ENCODE data around the gene CLK1. TPM values are rescaled to one million over a fixed set of nuclear protein-coding genes. Genes with fewer than 3 reads are reported as not detected.
"Not testable (repeated sequence)": the region's sequence is repeated elsewhere in the genome, so short reads cannot be mapped to it uniquely, and the experiment has no call there.

Gene CLK1
- total RNA-seq, 1 experiment from 2014 or later = 51.1 TPM

DNA sequence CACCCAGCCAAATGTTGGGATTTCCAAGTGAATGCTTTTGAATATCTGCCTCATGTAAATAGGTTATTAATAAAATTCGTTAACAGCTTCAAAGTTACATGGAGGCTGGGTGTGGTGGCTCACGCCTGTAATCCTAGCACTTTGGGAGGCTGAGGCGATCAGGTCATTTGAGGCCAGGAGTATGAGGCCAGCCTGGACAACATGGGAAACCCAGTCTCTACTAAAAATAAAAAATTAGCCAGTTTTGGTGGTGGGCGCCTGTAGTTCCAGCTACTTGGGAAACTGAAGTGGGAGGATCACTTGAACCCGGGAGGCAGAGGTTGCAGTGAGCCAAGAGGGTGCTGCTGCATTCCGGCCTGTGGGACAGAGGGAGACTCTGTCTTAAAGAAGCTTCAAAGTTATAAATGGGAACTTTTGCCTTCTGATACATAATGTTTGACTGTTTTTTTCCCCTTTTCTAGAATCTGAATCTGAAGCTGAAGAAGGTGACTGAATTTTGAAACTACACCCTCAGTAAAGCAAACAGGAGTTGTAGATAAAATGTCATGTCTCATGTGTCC, 42.7 kb downstream of the CLK1 start:
- intact Hi-C loops (cut with micrococcal nuclease) = no loop called here
- BruUV-seq (replicated peaks) = no TSS peak
- CTCF ChIA-PET = no interaction called here

DNA sequence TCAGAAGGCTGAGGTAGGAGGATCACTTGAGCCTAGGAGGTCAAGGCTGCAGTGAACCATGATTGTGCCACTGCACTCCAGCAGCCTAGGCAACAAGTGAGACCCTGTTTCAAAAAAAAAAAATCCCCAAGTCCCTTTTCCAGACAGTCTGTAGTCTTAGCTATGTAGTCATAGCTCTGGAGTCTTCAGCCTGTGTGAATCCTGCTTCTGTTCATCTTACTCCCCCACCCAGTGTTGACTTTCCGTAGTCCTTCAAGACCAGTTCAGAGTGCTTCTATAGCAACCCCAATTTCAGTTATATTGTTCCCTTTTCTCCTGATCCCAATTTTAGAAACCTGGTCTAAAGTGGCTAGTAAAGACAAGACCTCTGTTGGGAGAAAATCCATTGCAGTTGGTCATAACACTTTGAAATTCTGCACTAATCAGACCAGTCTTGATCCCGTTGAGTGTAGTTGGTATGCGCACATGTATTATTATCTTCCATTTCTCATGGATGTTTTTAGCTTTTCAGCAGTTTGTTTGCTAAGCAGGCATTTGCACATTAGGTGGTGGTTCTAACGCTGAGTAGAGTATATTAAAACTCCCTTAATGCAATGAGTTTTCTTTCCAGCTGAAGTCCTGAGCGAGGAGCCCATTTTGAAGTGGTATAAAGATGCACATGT, 43.8 kb downstream of the CLK1 start:
- Histone ChIP-seq H3K4me1 (ENCODE audit: insufficient read depth, low read length) (no peaks in the 10 kb centered on the region), H3K4me2 (ENCODE audit: low read length) (no peak overlapping the region), H3K9ac (ENCODE audit: low read length) (no peak overlapping the region), H3K79me2 (ENCODE audit: low read length) (peaks cover 36% of the 10 kb centered on the region), H3K27ac (ENCODE audit: low read length) (no peak overlapping the region), H2AFZ (ENCODE audit: low read length) (no peak overlapping the region), H3F3A (ENCODE audit: low read length, unreplicated experiment) (peaks cover 3% of the 10 kb centered on the region), H3K9me2 (replicated peaks; ENCODE audit: low read length) (no peaks in the 10 kb centered on the region), H3K4me3 (ENCODE audit: low read length) (no peak overlapping the region), H3K36me3 (ENCODE audit: low read depth, low read length) (peaks cover 71% of the 10 kb centered on the region), H4K20me1 (ENCODE audit: low read length) (peaks cover 32% of the 10 kb centered on the region), H3K27me3 (ENCODE audit: low read length) (no peaks in the 10 kb centered on the region), H3K9me3 (ENCODE audit: low read length) (no peaks in the 10 kb centered on the region)
- DNase-seq (no peak), ATAC-seq (no peak)
- BruUV-seq (replicated peaks) = no TSS peak
- POLR2A ChIA-PET (ENCODE audit: unreplicated experiment) = no interaction called here
- CTCF ChIA-PET = no interaction called here
- intact Hi-C loops (cut with micrococcal nuclease) = no loop called here
- TF ChIP-seq EZH2 (IDR thresholded peaks at IDR 0.05; ENCODE audit: low read length, unreplicated experiment) (no peak), EZH2phosphoT487 (IDR thresholded peaks at IDR 0.05; ENCODE audit: borderline replicate concordance, low read length) (no peak)
- TF ChIP-seq, protein P1, sequence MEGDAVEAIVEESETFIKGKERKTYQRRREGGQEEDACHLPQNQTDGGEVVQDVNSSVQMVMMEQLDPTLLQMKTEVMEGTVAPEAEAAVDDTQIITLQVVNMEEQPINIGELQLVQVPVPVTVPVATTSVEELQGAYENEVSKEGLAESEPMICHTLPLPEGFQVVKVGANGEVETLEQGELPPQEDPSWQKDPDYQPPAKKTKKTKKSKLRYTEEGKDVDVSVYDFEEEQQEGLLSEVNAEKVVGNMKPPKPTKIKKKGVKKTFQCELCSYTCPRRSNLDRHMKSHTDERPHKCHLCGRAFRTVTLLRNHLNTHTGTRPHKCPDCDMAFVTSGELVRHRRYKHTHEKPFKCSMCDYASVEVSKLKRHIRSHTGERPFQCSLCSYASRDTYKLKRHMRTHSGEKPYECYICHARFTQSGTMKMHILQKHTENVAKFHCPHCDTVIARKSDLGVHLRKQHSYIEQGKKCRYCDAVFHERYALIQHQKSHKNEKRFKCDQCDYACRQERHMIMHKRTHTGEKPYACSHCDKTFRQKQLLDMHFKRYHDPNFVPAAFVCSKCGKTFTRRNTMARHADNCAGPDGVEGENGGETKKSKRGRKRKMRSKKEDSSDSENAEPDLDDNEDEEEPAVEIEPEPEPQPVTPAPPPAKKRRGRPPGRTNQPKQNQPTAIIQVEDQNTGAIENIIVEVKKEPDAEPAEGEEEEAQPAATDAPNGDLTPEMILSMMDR (conservative IDR thresholded peaks at IDR 0.05; ENCODE audit: low read depth, low read length) = no peak

More for the DNA sequence above, 42.7 kb downstream of the CLK1 start:
- Histone ChIP-seq H2AFZ (ENCODE audit: low read length) (no peak overlapping the region), H3K79me2 (ENCODE audit: low read length) (peaks cover 26% of the 10 kb centered on the region), H3K4me2 (ENCODE audit: low read length) (no peak overlapping the region), H3K4me1 (ENCODE audit: insufficient read depth, low read length) (no peaks in the 10 kb centered on the region), H3K36me3 (ENCODE audit: low read depth, low read length) (peaks cover 62% of the 10 kb centered on the region), H3K4me3 (ENCODE audit: low read length) (no peak overlapping the region), H4K20me1 (ENCODE audit: low read length) (peaks cover 22% of the 10 kb centered on the region), H3K27me3 (ENCODE audit: low read length) (no peaks in the 10 kb centered on the region), H3K9me2 (replicated peaks; ENCODE audit: low read length) (no peaks in the 10 kb centered on the region), H3K27ac (ENCODE audit: low read length) (no peak overlapping the region), H3F3A (ENCODE audit: low read length, unreplicated experiment) (peaks cover 6% of the 10 kb centered on the region), H3K9me3 (ENCODE audit: low read length) (no peaks in the 10 kb centered on the region), H3K9ac (ENCODE audit: low read length) (no peak overlapping the region)
- no peak for DNase-seq
- no peak for ATAC-seq
- TF ChIP-seq EZH2 (IDR thresholded peaks at IDR 0.05; ENCODE audit: low read length, unreplicated experiment) (no peak), EZH2phosphoT487 (IDR thresholded peaks at IDR 0.05; ENCODE audit: borderline replicate concordance, low read length) (no peak)
- TF ChIP-seq, protein P1 (conservative IDR thresholded peaks at IDR 0.05; ENCODE audit: low read depth, low read length) = no peak
- POLR2A ChIA-PET (ENCODE audit: unreplicated experiment) = no interaction called here

DNA sequence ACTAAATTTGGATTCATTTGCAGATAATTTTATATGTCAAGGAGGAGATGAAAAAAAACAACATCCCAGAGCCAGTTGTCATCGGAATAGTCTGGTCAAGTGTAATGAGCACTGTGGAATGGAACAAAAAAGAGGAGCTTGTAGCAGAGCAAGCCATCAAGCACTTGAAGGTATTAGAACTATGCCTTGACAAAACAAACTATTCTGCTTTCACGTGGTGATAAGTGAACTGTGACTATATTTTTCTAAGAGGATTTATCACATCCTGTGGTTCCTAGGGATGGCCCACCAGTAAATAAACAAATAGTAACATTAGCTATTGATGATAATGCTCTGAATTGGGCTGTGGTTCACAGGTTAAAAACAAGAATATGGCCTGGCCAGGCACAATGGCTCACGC, 45.7 kb downstream of the CLK1 start:
- H3K27ac ChIP-seq (ENCODE audit: low read length); H2AFZ ChIP-seq (ENCODE audit: low read length); H3K9ac ChIP-seq (ENCODE audit: low read length); H3K9me2 ChIP-seq (replicated peaks; ENCODE audit: low read length); H3K27me3 ChIP-seq (ENCODE audit: low read length); H3K4me2 ChIP-seq (ENCODE audit: low read length); H3K9me3 ChIP-seq (ENCODE audit: low read length); H3F3A ChIP-seq (ENCODE audit: low read length, unreplicated experiment); BruUV-seq (replicated peaks); POLR2A ChIA-PET (ENCODE audit: unreplicated experiment); ATAC-seq; CTCF ChIA-PET; H3K4me3 ChIP-seq (ENCODE audit: low read length); intact Hi-C loops (cut with micrococcal nuclease); DNase-seq: not testable (repeated sequence)
- H4K20me1 ChIP-seq (ENCODE audit: low read length) = peaks cover 52% of the 10 kb centered on the region
- H3K79me2 ChIP-seq (ENCODE audit: low read length) = peaks cover 56% of the 10 kb centered on the region
- H3K36me3 ChIP-seq (ENCODE audit: low read depth, low read length) = peaks cover 83% of the 10 kb centered on the region
- H3K4me1 ChIP-seq (ENCODE audit: insufficient read depth, low read length) = peaks cover 17% of the 10 kb centered on the region
